HCT116 (cell line): ENCODE measurements around the gene NCBP1. TPM values are rescaled to one million over a fixed set of nuclear protein-coding genes. Genes with fewer than 3 reads are reported as not detected.

ENCODE experiments used
- ATAC-seq: fragments of 200-7000 bp; cut with Tn5 transposase; 2 replicates; pipeline ENCODE4 v1.9.1; 2020; ENCODE audit warnings: mild to moderate bottlenecking, moderate library complexity
- BruUV-seq: library from RNA; stranded (reverse); fragments of 400-500 nt; replicated peaks from 2 replicates; lab custom pipeline; 2021; lab: Mats Ljungman, UMichigan
- CTCF ChIA-PET: fragments of 300-600 bp; sonication (Branson Sonifier 250); formaldehyde crosslinking; loops from one replicate; lab custom pipeline; 2021; ENCODE audit warnings: antibody characterized with exemption; lab: Charles Lee
- POLR2A ChIA-PET: fragments of 300-600, 350-600 bp; sonication (Branson Sonifier 250); formaldehyde crosslinking; loops from one replicate; lab custom pipeline; 2021; ENCODE audit warnings: antibody characterized with exemption; lab: Charles Lee
- RAD21 ChIA-PET, 2 experiments: fragments of 300-600 bp; sonication (Branson Sonifier 250); formaldehyde crosslinking; loops; one replicate each; lab custom pipeline; 2023; ENCODE audit warnings: low total read pairs in 2 of 2; ENCODE audit not compliant: uncharacterized antibody in 2 of 2, unreplicated experiment in 2 of 2, low non-redundant PET in 1 of 2; lab: Charles Lee
- DNase-seq: peaks from one replicate; pipeline ENCODE4 v3.0.0-alpha.2; 2010; ENCODE audit warnings: low read depth, low spot score
- H2AFZ ChIP-seq: fragments of 200-600 bp; shearing (Covaris generic), sonication (generic); 2 replicates; pipeline ENCODE4 v1.6.1; 2017; ENCODE audit warnings: low read depth, mixed run types, mixed read lengths, antibody characterized with exemption, low read length; ENCODE audit not compliant: poor library complexity, severe bottlenecking
- H3K27ac ChIP-seq: 2 replicates; pipeline ENCODE4 v1.5.1; 2012; ENCODE audit warnings: low read depth, low read length
- H3K27me3 ChIP-seq: fragments of 200-600 bp; sonication (generic); 2 replicates; pipeline ENCODE4 v1.6.1; 2016; ENCODE audit warnings: mixed run types, low read length, mixed read lengths; ENCODE audit not compliant: insufficient read depth
- H3K36me3 ChIP-seq, 2 experiments: fragments of 200-500 bp in 1 of 2; fragments of 200-600 bp in 1 of 2; sonication (Bioruptor generic) in 1 of 2; sonication (generic) in 1 of 2; 2 replicates each; pipeline versions ENCODE4 v1.5.1 to v1.6.1; 2014 to 2016; ENCODE audit warnings: low read length in 2 of 2, inconsistent platforms in 1 of 2, mixed read lengths in 1 of 2, mixed run types in 1 of 2; ENCODE audit not compliant: insufficient read depth in 2 of 2, control insufficient read depth in 1 of 2
- H3K4me1 ChIP-seq, 2 experiments: fragments of 200-600 bp in 1 of 2; sonication (generic) in 1 of 2; 2 replicates each; pipeline versions ENCODE4 v1.5.1 to v1.6.1; 2012 to 2017; ENCODE audit warnings: low read length in 2 of 2, inconsistent platforms in 1 of 2, mild to moderate bottlenecking in 1 of 2, mixed read lengths in 1 of 2, mixed run types in 1 of 2, moderate library complexity in 1 of 2; ENCODE audit not compliant: insufficient read depth in 2 of 2, control insufficient read depth in 1 of 2
- H3K4me2 ChIP-seq: fragments of 200-600 bp; sonication (generic); 2 replicates; pipeline ENCODE4 v1.6.1; 2017; ENCODE audit warnings: mixed run types, low read length, mixed read lengths
- H3K4me3 ChIP-seq, 2 experiments: fragments of 200-600 bp in 1 of 2; sonication (generic) in 1 of 2; replicated peaks in 1 of 2; 2 replicates each; pipeline ENCODE4 v1.5.1; 2011 to 2016; ENCODE audit warnings: low read length in 2 of 2, control low read depth in 1 of 2, low read depth in 1 of 2, mild to moderate bottlenecking in 1 of 2, mixed read lengths in 1 of 2, mixed run types in 1 of 2
- H3K79me2 ChIP-seq: fragments of 200-600 bp; sonication (generic); 2 replicates; pipeline ENCODE4 v1.6.1; 2017; ENCODE audit warnings: mild to moderate bottlenecking, mixed run types, low read length, moderate library complexity, mixed read lengths; ENCODE audit not compliant: insufficient read depth
- H3K9ac ChIP-seq: fragments of 200-600 bp; sonication (generic); 2 replicates; pipeline ENCODE4 v1.6.1; 2016; ENCODE audit warnings: low read length, mixed read lengths
- H3K9me2 ChIP-seq: fragments of 200-600 bp; sonication (generic), shearing (Covaris generic); 2 replicates; pipeline ENCODE4 v1.6.1; 2017; ENCODE audit warnings: mixed run types, mild to moderate bottlenecking, moderate library complexity; ENCODE audit not compliant: insufficient read depth
- H3K9me3 ChIP-seq, 2 experiments: fragments of 200-500 bp in 1 of 2; fragments of 200-600 bp in 1 of 2; sonication (Bioruptor generic) in 1 of 2; sonication (generic) in 1 of 2; 2 replicates each; pipeline ENCODE4 v1.6.1; 2014 to 2017; ENCODE audit warnings: low read length in 2 of 2, mixed read lengths in 2 of 2, inconsistent platforms in 1 of 2, low read depth in 1 of 2, mild to moderate bottlenecking in 1 of 2, mixed run types in 1 of 2, moderate library complexity in 1 of 2; ENCODE audit not compliant: control insufficient read depth in 1 of 2, insufficient read depth in 1 of 2
- H4K20me1 ChIP-seq: fragments of 200-600 bp; sonication (generic), shearing (Covaris generic); 2 replicates; pipeline ENCODE4 v1.6.1; 2017; ENCODE audit warnings: mixed run types, mild to moderate bottlenecking, moderate library complexity; ENCODE audit not compliant: insufficient read depth
- ATF3 ChIP-seq: IDR thresholded peaks from 2 replicates; pipeline ENCODE4 v1.6.1; 2012
- CEBPB ChIP-seq: IDR thresholded peaks from 2 replicates; pipeline ENCODE4 v1.6.1; 2012; ENCODE audit warnings: low read depth
- CTCF ChIP-seq, 3 experiments: fragments of 200-600 bp in 1 of 3; sonication (generic) in 1 of 3; IDR thresholded peaks in 2 of 3; conservative IDR thresholded peaks in 1 of 3; 2 replicates each; pipeline ENCODE4 v1.5.1; 2012 to 2017; ENCODE audit warnings: low read depth in 2 of 3, low read length in 2 of 3, antibody characterized with exemption in 1 of 3, borderline replicate concordance in 1 of 3, control low read depth in 1 of 3, mild to moderate bottlenecking in 1 of 3, mixed read lengths in 1 of 3, mixed run types in 1 of 3, moderate library complexity in 1 of 3; ENCODE audit not compliant: insufficient read depth in 1 of 3
- EZH2 ChIP-seq: fragments of 200-600 bp; sonication (generic); IDR thresholded peaks from 2 replicates; pipeline ENCODE4 v1.6.1; 2017; ENCODE audit warnings: antibody characterized with exemption, mixed run types
- JUND ChIP-seq: IDR thresholded peaks from 2 replicates; pipeline ENCODE4 v1.6.1; 2012
- REST ChIP-seq: IDR thresholded peaks from 2 replicates; pipeline ENCODE4 v1.6.1; 2012; ENCODE audit warnings: low read depth
- SP1 ChIP-seq: IDR thresholded peaks from 2 replicates; pipeline ENCODE4 v1.6.1; 2012; ENCODE audit warnings: low read depth
- intact Hi-C: fragments of 100-400 bp; cut with micrococcal nuclease; formaldehyde crosslinking; loops from 2 replicates; pipeline ENCODE4 v1.10.0; 2022
- total RNA-seq: library from RNA; stranded (reverse); gene quantifications from one replicate; pipeline ENCODE4 v1.2.1, GENCODE V29; 2021; ENCODE audit not compliant: unreplicated experiment

Gene NCBP1
- total RNA-seq, 1 experiment from 2014 or later, result 32.9 TPM

GRCh38 chr9:97600531-97601227, 32.9 kb upstream of the NCBP1 start (continued):
- TF ChIP-seq CTCF (IDR thresholded peaks at IDR 0.05 in 2 of 3, conservative IDR thresholded peaks at IDR 0.05 in 1 of 3; ENCODE audit: borderline replicate concordance in 1 of 3, insufficient read depth in 1 of 3, low read depth in 2 of 3, low read length in 2 of 3), result no peak
- TF ChIP-seq ATF3, result no peak
- TF ChIP-seq, all 23 proteins: peak for 0

- ChIA-PET POLR2A (no interaction called here), RAD21 (no interaction called here), CTCF (no interaction called here)
- intact Hi-C loops, result no loop called here
- ATAC-seq (no peak), DNase-seq (no peak)
- Histone ChIP-seq H3K9me2 (no peaks in the 10 kb centered on the region), H3K9me3 (no peaks in the 10 kb centered on the region), H4K20me1 (no peaks in the 10 kb centered on the region), H3K36me3 (peaks cover 7 to 23% of the 10 kb centered on the region in 2 experiments; a peak in 3 of 4 replicates), H2AFZ (no peak overlapping the region), H3K27ac (no peak overlapping the region), H3K9ac (no peak overlapping the region), H3K4me1 (peaks cover 0 to 3% of the 10 kb centered on the region in 2 experiments; a peak in 1 of 4 replicates), H3K4me3 (no peak overlapping the region), H3K27me3 (no peaks in the 10 kb centered on the region), H3K79me2 (no peaks in the 10 kb centered on the region), H3K4me2 (no peak overlapping the region)
- TF ChIP-seq EZH2 (no peak), SP1 (no peak), CEBPB (no peak), JUND (no peak), REST (no peak)
- no TSS peak for BruUV-seq
These were observed 32.3 kb upstream of the NCBP1 start for GRCh38 chr9:97601228-97601898.
